Limb (tissue), 2 donors: ENCODE measurements around the gene AFDN.

Experiments used
- DNase-seq, 2 donors: peaks; one replicate each; pipeline ENCODE4 v3.0.0-alpha.2; 2016; ENCODE audit errors: extremely low spot score in 2 of 2

The AFDN gene

DNA sequence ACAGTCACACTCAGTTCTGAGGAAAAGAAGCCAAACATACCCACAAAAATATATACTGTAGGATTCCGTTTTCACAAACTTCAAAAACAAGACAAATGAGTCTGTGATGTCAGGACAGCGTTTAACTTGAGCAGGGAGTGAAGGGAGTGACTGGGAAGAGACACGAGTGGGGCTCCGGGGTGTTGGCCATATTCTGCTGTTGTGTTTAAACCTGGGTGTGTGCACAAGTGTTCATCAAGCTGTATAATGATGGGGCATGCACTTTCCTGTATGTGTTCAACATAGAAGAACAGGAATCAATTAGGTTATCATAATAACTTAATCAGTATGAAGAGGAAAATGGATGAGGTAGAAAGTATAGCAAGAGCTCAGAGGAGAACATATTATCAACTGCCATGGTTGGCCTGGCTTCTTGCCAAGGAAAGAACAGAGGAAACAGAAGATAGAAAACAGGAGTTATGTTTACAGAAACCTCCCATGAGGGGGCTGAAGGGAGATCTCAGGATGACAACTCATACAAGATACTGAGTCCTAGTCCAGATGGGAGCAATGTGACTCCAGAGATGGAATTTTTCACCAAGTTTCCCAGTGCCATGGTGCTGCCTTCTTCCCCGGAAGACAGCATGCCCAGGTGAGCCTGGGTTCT is 15.1 kb upstream of the AFDN start:
- no peak for DNase-seq

DNA sequence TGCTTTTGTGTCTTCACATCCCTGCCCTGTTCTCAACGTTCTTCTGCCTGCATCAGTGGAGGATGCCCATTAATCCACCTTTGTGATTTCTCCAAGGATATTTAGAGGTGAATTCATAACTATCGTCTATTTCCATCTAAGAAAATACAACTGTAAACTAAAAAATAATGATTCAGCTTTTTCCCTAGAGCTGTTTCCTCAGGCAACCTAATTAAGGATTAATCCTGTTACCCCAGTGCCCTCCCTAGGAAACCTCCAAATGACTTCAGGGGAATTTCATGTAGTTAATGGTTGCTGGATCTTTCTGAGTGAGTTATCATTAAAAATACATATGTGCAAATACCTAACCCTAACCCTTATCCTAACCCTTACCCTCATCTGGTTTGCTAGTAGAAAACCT is 14.6 kb upstream of the AFDN start:
- no peak for DNase-seq

DNA sequence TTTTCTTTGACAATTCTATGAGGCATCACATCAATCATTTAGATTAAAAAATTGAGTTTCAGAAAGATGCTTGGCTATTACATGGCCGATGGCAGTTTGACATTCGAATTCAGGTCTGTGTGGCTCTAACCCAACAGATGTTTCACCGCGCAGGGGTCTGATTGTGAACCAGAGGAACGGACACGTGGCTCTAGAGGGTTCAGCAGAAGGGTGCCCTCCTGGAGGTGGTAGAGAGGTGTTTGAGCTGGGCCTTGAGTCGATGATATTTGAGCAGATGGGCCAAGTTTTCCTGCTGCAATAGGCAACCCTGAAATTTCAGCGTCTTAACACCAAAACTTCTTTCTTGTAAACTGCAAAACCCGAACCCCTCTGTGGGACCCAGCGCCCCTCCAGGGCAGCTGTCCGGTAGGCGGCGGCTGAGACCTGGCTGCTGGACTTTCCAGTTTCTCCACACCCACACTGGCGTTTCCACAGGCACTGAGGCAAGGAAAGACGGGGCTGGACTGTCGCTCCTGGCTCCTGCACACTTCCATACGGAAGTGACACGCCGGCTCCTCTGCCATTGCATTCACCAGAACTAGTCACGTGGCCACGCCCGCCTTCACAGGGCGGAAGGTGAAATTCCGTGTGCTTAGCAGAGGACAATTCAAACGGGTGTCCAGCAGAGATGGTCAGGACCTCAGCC is 11.3 kb upstream of the AFDN start:
- DNase-seq: no peak

DNA sequence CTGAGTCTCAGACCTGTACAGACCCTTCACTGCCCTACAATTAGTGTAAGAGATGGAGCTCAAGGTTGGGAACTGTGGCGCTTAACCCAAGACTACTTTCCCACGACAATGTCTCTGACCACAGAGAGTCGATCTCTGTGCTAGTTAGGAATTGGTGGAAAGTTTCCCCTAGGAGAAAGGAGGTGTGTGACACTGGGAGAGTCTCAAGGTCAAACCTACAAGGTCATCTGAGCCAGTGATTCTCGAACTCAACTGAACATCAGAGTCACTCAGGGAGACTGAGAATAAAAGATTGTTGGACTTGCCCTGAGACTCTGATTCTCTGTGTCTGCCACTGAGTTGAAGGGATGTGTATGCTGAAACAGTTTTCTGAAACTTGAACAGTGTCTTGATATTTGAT is 9.7 kb upstream of the AFDN start:
- DNase-seq: no peak

DNA sequence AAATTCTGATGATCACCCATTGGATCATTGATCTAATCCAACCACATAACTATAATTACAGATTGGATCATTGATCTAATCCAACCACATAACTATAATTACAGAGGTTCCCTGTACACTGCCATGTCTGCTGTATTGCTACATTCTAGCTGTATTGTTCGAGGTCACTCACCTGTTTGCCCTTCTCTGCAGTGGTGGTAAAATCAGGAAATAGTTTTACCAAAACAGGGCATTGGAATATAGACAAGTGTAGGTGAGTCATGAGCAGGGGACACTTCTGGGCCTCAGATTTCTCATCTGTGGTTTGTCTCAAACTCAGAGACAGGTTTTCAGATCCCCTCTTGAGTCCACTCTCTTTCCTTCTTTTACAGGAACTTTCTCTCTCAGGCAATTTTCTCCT is 9.0 kb upstream of the AFDN start:
- no peak for DNase-seq

DNA sequence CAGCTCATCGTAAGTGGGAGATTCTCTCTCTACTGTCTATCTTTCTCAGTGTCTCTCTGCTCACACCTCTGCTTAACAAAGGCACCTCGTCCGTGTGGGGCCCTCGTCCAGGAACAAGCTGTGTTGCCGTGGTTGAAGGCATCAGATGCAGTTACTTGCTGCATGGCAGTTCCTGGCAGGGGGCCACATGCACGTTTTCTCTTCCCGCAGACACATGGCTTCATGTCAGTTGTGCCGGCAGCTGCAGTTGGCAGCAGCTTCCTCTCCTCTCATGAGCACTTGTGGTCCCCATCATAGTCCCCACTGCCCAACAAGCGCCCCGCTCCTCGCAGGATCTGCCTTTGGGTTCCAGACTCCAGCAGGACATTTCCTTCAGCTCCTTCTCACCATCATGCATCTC is 7.1 kb upstream of the AFDN start:
- peak in 1 of 2 donors; percentile 47 for DNase-seq

DNA sequence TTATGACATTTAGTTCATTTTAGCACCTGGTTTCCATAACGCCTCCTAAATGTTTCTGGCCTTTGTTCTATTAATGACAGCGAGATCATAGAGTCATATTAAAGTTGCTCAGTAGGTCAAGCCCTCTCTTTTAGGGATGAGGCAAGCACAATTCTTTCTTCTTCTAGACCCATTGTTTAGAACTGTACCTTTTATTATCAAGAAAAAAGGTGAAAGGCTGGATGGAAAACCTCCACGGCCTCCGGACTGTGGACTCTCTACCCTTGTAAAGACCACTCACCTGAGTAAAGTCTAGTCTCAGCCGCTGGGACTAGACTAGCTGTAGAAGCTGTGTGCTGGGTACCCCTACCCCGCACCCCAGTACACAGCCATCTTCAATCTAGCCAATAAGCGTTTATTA is 6.0 kb upstream of the AFDN start:
- DNase-seq: no peak

DNA sequence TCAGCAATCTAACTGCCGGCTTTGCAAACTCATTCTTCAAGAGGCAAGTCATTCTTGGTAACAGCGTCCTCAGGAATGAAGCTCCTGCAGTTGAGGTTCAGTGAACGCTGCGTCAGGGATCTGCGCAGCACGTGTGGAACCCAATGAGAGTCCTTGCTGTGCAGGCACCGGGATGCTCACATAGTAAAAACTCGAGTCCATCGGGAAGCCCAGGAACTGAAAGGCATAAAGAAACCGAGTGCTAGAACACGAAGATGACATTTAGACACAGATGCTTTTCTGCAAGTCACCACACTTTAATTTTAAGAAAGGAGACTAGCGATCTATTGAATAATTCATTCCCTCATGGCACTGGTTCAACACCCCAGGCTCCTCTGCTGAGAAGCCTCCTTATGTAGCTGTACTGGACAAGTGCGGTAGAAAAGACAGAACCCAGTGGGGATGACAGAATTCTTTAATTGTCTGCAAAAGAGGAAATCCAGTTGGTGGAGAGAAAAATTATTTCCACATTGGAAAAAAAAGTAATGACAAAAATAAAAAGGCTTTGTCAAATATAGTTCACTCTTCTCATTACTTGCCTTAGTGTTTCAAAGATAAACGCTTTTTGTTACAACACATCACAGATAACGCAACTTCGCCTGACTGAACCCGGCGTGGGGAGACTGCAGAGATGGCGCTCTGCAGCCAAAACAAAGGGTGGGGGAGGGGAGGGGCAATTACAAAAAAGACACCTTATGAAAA is 1.9 kb upstream of the AFDN start:
- peak in 1 of 2 donors; percentile 43 for DNase-seq

DNA sequence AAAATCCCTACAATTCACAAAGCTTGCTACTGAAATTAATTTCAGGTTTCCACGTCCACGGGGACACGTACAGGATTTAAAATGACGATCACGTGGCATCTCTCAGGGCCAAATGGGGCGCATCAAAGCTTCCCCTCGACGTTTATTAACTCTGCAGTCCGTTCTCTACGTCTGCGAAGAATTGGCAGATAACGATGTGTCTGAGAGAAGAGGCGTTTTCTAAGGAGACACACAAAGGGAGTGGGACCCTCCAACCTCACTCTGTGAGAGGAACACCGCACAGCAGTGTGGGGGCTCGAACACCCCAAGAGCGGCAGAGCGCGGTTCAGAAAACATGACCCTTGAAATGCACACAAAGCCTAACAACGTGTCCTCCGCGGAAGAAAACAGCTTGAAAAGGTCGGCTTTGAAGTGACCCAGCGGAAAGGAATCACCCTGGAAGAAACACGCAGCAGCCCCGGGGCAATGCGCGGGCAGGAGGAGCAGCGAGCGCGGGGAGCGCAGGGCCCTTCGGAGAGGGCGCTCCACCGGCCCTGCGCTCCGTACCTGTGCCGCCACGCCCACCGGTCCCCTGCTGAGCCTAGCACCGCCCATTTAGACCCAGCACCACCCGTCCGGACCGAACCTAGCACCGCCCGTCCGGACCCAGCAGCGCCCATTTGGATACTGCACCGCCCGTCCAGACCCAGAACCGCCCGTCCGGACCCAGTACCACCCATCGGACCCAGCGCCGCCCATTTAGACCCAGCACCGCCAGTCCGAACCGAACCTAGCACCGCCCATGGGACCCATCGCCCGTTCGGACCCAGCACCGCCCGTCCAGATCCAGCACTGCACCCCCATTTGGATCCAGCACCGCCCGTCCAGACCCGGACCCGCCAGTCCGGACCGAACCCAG is 1.1 kb upstream of the AFDN start:
- DNase-seq: peak in 1 of 2 donors; percentile 77

DNA sequence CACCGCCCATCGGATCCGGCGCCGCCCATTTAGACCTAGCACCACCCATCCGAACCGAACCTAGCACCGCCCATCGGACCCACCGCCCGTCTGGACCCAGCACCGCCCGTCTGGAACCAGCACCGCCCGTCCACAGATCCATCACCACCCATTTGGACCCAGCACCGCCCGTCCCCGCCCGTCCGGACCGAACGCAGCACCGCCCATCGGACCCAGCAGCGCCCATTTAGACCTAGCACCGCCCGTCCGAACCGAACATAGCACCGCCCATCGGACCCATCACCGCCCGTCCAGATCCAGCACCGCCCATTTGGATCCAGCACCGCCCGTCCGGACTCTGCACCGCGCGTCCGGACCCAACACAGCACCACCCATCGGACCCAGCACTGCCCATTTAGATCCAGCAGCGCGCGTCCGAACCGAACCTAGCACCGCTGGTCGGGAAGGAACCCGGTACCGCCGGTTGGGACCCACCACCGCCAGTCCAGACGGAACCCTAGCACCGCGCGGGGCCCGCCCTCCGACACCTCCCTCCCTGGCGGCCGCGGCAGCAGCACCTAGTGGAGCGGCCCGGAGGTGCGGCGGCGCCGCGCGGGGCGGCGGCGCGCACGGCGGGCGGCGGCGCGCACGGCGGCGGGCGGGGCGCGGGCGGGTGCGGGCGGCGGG is 348 bp upstream of the AFDN start:
- DNase-seq: peak; percentile 54 to 82

DNA sequence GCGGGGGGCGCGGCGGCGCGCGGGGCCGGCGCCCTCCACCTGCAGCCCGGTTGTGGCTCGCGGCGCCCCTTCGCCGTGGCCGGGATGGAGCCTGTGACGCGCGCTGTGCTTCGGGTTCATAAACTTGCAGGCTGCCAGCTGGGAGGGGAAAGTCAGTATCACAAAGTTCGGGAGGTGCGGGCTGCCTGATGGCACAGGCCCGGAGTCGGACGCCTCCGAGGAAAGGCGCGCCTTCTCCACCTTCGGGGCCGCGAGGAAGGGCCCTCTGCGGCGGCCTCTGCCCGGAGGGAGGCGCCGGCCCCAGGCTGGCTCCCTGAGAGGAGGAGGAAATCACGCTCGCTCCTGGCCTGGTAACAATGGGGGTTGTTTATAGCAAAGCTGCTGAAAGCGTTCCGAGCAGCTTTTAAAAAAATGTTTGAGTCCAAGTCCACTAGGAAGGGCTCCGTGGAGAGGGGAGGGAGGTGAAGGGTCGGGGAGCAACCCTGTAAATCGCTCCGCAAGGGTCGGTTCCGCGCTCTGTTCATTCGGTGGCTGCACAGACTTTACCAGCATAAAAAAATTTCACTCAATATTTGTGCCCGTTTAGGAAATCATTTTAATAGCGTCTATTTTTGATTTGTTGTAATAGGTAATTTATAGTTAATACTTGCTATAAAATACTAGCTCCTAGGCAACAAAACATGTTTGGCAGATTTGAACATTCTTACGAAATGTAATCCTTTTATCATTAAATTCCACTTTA is 1.0 kb downstream of the AFDN start:
- peak in 1 of 2 donors; percentile 70 for DNase-seq

DNA sequence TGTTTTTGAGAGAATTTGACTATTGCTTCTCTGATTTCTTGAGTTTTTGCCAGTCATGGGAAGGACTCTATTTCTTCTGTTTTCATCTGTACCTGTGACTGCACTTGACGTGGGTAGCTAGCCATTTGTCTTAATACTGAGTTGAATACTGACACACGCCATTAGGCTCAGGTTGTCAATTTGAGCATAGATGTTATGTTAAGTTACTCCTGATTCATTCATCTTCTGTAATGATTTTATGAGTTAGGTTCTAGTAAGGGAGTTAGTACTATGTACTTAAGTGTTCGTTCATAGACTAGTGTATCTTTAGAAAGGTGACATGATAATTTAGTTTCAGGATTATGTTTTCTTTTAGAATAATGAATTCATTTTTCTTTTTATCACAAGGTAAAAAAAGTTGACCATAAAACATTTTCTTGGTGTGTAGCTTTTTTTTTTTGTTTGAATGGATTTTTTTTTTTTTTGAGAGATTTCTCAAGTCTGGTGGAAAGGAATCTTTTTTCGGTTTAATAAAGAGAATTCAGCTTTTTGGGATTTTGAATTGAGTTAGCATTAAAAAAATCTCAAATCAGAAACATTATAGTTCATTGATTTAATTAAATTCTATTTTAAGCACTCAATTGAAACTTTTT is 1.7 kb downstream of the AFDN start:
- no peak for DNase-seq

DNA sequence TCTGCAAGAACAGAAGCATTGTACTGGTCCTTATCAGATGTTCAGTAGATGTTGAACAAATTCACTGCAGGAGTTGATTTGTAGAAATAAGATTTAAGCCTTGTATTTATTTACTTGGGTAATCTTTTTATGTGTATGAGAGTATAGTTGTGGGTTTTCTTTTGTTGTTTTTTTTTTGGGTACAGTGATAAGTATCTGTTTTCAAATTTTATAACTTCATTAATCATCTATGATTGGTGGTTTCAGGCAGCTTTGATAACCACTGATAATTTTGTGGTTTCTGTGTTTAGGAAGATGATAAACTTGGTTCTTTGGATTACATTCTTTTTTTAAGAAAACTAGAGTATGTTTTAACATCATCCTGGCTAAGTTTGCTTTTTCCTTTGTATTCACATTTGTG is 2.8 kb downstream of the AFDN start:
- no peak for DNase-seq

DNA sequence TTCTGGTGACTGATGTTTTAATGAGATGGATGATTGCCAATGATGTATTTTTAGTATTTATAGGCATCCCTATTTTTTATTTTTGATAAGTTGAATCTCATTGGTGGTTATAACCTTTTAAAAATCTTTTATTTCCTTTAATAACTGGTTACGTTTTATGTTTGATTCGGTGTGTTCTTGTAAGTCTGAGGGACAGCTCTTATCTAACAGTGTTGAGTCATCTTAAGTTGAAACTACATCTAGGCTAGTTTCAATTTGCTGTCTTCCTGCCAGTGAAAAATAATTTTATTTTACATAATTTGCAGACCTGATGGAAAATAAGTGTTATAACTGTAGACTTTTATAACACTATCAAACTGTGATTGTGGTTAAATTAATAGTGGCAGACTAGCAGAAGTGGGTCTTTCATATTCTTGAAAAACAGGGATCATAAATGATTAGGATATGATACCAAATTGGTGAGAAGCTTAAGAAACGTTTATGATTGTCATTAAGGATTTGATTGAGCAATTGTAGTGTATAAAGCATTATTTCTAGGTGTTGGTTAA is 4.6 kb downstream of the AFDN start:
- no peak for DNase-seq

DNA sequence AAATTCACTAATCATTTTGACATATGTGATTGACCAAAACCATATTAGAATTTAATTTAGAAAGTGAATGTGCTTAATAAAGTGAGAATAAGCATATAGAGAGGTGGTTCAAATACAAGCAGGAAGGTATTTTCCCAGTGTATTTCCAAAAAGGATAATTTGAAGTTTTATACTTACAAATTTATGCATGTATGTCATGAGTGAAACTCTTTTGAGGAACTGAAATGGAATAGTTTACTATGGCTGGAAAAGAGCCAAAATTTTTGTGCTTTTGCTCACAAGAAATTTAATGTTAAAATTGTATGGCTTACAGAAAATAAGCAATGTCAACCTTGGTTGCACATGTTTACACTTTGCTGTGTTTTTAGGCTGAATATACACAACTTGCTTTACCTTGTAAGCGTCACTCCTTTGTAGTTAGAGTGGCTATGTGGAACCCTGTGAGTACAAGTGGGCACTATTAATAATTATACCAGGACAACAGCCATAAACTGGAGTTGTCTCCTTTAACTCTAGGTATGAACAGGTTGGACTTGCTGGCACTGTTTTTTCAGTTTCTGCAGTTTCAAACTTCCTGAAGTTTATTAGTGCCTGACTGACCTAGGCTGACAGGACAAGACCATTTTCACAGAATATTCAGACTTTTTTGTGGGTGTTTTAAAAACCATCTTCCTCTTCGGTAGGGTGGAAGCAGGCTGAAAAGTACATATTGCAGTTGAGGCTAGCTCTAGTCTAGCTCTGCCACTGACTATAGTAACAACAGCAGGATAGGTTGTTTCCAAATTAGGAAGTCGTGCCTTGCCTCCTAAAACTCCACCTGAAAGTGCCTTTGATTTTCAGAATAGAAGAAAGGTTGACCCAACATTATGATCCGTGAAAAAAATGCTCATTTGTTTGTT is 6.0 kb downstream of the AFDN start:
- DNase-seq: no peak

DNA sequence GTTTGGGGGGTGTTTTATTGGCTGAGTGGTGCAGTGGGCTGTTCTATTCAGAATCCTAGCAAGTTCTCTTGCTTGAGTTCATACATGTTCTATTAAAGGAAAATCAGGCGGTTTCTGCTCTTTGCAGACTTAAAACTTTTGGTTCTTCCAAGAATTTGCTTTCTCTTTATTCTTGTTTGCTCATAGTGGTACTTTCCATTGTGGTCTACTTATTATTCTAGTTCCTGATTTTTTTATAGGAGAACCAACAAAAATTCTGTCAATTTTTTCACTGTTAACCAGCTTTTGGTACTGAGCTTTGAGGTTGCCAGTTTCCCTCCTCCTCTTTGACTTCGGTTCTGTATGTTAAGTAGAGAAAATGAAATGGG is 6.7 kb downstream of the AFDN start:
- no peak for DNase-seq

DNA sequence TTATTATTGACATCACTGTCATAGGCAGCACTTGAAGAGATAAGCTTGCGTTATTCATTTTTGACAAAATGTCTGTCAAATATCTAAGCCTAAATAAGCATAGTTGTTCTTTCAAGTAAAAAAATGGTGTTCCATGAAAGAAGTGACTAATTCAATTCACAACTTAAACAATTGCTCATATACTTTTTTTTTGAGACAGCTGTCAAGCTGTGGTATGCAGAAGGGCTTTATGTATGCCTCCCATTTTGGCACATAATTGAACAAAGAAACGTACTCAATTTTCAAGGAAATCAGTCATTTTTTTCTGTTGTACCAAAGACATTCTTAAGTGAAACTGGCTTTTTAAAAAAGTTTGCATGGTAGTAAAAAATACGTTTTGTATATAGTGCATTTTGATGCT is 8.5 kb downstream of the AFDN start:
- no peak for DNase-seq

DNA sequence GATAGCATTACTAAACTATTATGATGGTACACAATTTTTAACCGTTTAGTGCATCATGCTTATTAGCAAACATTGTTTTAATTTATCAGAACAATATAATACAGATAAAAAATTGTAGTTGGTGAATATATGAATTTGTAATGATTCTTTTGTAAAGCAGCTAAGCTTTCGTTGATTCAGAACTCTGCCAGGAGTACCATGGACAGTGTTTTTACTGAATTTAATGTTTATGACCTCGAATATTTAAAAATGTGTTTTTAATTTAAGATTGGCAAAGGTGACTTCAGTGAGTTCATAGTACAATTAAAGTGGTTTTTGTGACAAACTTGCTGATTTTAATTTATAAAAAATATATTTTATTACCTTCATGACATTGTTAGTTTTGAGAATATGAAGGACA is 10.0 kb downstream of the AFDN start:
- DNase-seq: no peak
